ENCODE results near the gene NPAS3.

The NPAS3 gene

GRCh38 chr14:33414041-33414440, 475.4 kb downstream of the NPAS3 start:
- Histone ChIP-seq H3K4me2 (ENCODE audit: low read depth, low read length, poor library complexity, severe bottlenecking) (peak overlapping the region; percentile 54), H3K9ac (ENCODE audit: low read depth, low read length, poor library complexity, severe bottlenecking) (no peak overlapping the region), H3K4me3 (ENCODE audit: low read length, poor library complexity, severe bottlenecking) (peak overlapping the region; percentile 42), H3K9me2 (replicated peaks; ENCODE audit: low read depth, low read length) (no peaks in the 10 kb centered on the region), H3K36me3 (ENCODE audit: insufficient read depth, low read length) (no peaks in the 10 kb centered on the region), H3K9me3 (ENCODE audit: insufficient read depth, low read depth, low read length) (no peaks in the 10 kb centered on the region), H3K27me3 (ENCODE audit: insufficient read depth, low read length, poor library complexity, severe bottlenecking) (no peaks in the 10 kb centered on the region), H3K79me2 (ENCODE audit: insufficient read depth, low read length) (no peaks in the 10 kb centered on the region), H3F3A (ENCODE audit: low read depth) (no peaks in the 10 kb centered on the region), H4K20me1 (ENCODE audit: insufficient read depth, low read length, poor library complexity, severe bottlenecking) (no peaks in the 10 kb centered on the region), H2AFZ (ENCODE audit: low read length) (no peak overlapping the region), H3K4me1 (ENCODE audit: insufficient read depth, low read length, poor library complexity, severe bottlenecking) (peaks cover 11% of the 10 kb centered on the region)
- no peak for TF ChIP-seq CTCF (conservative IDR thresholded peaks at IDR 0.05; ENCODE audit: low read length)
- TF ChIP-seq EZH2phosphoT487 (IDR thresholded peaks at IDR 0.05; ENCODE audit: borderline replicate concordance), result no peak

GRCh38 chr14:33420051-33420627, 481.5 kb downstream of the NPAS3 start:
- TF ChIP-seq EZH2phosphoT487 (IDR thresholded peaks at IDR 0.05; ENCODE audit: borderline replicate concordance) (no peak), CTCF (conservative IDR thresholded peaks at IDR 0.05; ENCODE audit: low read length) (no peak)
- Histone ChIP-seq H3K36me3 (ENCODE audit: insufficient read depth, low read length) (no peaks in the 10 kb centered on the region), H3F3A (ENCODE audit: low read depth) (no peaks in the 10 kb centered on the region), H3K79me2 (ENCODE audit: insufficient read depth, low read length) (no peaks in the 10 kb centered on the region), H3K9me2 (replicated peaks; ENCODE audit: low read depth, low read length) (no peaks in the 10 kb centered on the region), H3K4me1 (ENCODE audit: insufficient read depth, low read length, poor library complexity, severe bottlenecking) (no peaks in the 10 kb centered on the region), H3K4me2 (ENCODE audit: low read depth, low read length, poor library complexity, severe bottlenecking) (no peak overlapping the region), H3K4me3 (ENCODE audit: low read length, poor library complexity, severe bottlenecking) (no peak overlapping the region), H3K9ac (ENCODE audit: low read depth, low read length, poor library complexity, severe bottlenecking) (no peak overlapping the region), H3K27me3 (ENCODE audit: insufficient read depth, low read length, poor library complexity, severe bottlenecking) (no peaks in the 10 kb centered on the region), H2AFZ (ENCODE audit: low read length) (no peak overlapping the region), H4K20me1 (ENCODE audit: insufficient read depth, low read length, poor library complexity, severe bottlenecking) (no peaks in the 10 kb centered on the region), H3K9me3 (ENCODE audit: insufficient read depth, low read depth, low read length) (no peaks in the 10 kb centered on the region)

- Histone ChIP-seq H3K4me3 (ENCODE audit: low read length, poor library complexity, severe bottlenecking) (no peak overlapping the region), H3K9me3 (ENCODE audit: insufficient read depth, low read depth, low read length) (no peaks in the 10 kb centered on the region), H4K20me1 (ENCODE audit: insufficient read depth, low read length, poor library complexity, severe bottlenecking) (no peaks in the 10 kb centered on the region), H3K4me2 (ENCODE audit: low read depth, low read length, poor library complexity, severe bottlenecking) (no peak overlapping the region), H3K36me3 (ENCODE audit: insufficient read depth, low read length) (no peaks in the 10 kb centered on the region), H3K9me2 (replicated peaks; ENCODE audit: low read depth, low read length) (no peaks in the 10 kb centered on the region), H3K9ac (ENCODE audit: low read depth, low read length, poor library complexity, severe bottlenecking) (no peak overlapping the region), H2AFZ (ENCODE audit: low read length) (no peak overlapping the region), H3K79me2 (ENCODE audit: insufficient read depth, low read length) (no peaks in the 10 kb centered on the region), H3F3A (ENCODE audit: low read depth) (no peaks in the 10 kb centered on the region), H3K4me1 (ENCODE audit: insufficient read depth, low read length, poor library complexity, severe bottlenecking) (no peaks in the 10 kb centered on the region), H3K27me3 (ENCODE audit: insufficient read depth, low read length, poor library complexity, severe bottlenecking) (no peaks in the 10 kb centered on the region)
- no peak for TF ChIP-seq EZH2phosphoT487 (IDR thresholded peaks at IDR 0.05; ENCODE audit: borderline replicate concordance)
- no peak for TF ChIP-seq CTCF (conservative IDR thresholded peaks at IDR 0.05; ENCODE audit: low read length)
Observed at GRCh38 chr14:33430414-33431035, 491.8 kb downstream of the NPAS3 start.

Measured in Loucy (cell line).